ENCODE results near the gene EFEMP1.

- TF ChIP-seq CTCF (CRISPR knock-in tag; IDR thresholded peaks at IDR 0.05) (no peak), NFE2L2 (IDR thresholded peaks at IDR 0.05; ENCODE audit: low read length) (no peak), SNRNP70 (IDR thresholded peaks at IDR 0.05; ENCODE audit: low read depth, low read length) (no peak), U2AF1 (optimal IDR thresholded peaks at IDR 0.05; ENCODE audit: low read depth, low read length) (no peak), FOXM1 (CRISPR knock-in tag; IDR thresholded peaks at IDR 0.05) (no peak), CBX1 (IDR thresholded peaks at IDR 0.05; ENCODE audit: low read depth) (no peak), ZFP1 (CRISPR knock-in tag; IDR thresholded peaks at IDR 0.05) (no peak)
- TF ChIP-seq, protein P1, sequence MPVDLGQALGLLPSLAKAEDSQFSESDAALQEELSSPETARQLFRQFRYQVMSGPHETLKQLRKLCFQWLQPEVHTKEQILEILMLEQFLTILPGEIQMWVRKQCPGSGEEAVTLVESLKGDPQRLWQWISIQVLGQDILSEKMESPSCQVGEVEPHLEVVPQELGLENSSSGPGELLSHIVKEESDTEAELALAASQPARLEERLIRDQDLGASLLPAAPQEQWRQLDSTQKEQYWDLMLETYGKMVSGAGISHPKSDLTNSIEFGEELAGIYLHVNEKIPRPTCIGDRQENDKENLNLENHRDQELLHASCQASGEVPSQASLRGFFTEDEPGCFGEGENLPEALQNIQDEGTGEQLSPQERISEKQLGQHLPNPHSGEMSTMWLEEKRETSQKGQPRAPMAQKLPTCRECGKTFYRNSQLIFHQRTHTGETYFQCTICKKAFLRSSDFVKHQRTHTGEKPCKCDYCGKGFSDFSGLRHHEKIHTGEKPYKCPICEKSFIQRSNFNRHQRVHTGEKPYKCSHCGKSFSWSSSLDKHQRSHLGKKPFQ (CRISPR knock-in tag; IDR thresholded peaks at IDR 0.05; ENCODE audit: insufficient replicate concordance), result no peak
- TF ChIP-seq, protein P2, sequence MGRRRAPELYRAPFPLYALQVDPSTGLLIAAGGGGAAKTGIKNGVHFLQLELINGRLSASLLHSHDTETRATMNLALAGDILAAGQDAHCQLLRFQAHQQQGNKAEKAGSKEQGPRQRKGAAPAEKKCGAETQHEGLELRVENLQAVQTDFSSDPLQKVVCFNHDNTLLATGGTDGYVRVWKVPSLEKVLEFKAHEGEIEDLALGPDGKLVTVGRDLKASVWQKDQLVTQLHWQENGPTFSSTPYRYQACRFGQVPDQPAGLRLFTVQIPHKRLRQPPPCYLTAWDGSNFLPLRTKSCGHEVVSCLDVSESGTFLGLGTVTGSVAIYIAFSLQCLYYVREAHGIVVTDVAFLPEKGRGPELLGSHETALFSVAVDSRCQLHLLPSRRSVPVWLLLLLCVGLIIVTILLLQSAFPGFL (CRISPR knock-in tag; IDR thresholded peaks at IDR 0.05), result no peak
Observed at GRCh38 chr2:55934337-55934736, 10.8 kb upstream of the EFEMP1 start.
